GM23338 (cell line): ENCODE measurements around the gene PSMD6. TPM values are rescaled to one million over a fixed set of nuclear protein-coding genes. Genes with fewer than 3 reads are reported as not detected.
A peak's percentile ranks its signal among the peaks of the same experiment; 100 is the strongest.

Source experiments
- ATAC-seq: fragments of 200-7000 bp; cut with Tn5 transposase; 3 replicates; pipeline ENCODE4 v1.9.1; 2020
- DNase-seq: peaks from one replicate; pipeline ENCODE4 v3.0.0-alpha.2; 2015; ENCODE audit warnings: low spot score
- H2AFZ ChIP-seq: fragments of 200-600 bp; sonication (generic); 2 replicates; pipeline ENCODE4 v1.8.0; 2016; ENCODE audit warnings: antibody characterized with exemption, mild to moderate bottlenecking, moderate library complexity
- H3F3A ChIP-seq: fragments of 200-600 bp; sonication (generic); replicated peaks from 2 replicates; pipeline ENCODE4 v1.8.0; 2017; ENCODE audit warnings: antibody characterized with exemption, mixed run types, low read depth
- H3K27ac ChIP-seq: fragments of 200-600 bp; sonication (generic); 2 replicates; pipeline ENCODE4 v1.6.1; 2016; ENCODE audit warnings: low read depth
- H3K27me3 ChIP-seq: fragments of 200-600 bp; sonication (generic); 2 replicates; pipeline ENCODE4 v1.8.0; 2016; ENCODE audit warnings: mild to moderate bottlenecking, mixed run types, moderate library complexity; ENCODE audit not compliant: insufficient read depth
- H3K36me3 ChIP-seq: fragments of 200-600 bp; sonication (generic); 2 replicates; pipeline ENCODE4 v1.8.0; 2016; ENCODE audit warnings: mild to moderate bottlenecking; ENCODE audit not compliant: insufficient read depth
- H3K4me1 ChIP-seq: fragments of 200-600 bp; sonication (generic); 2 replicates; pipeline ENCODE4 v1.8.0; 2016; ENCODE audit warnings: mild to moderate bottlenecking, moderate library complexity; ENCODE audit not compliant: insufficient read depth
- H3K4me2 ChIP-seq: fragments of 200-600 bp; sonication (generic); 2 replicates; pipeline ENCODE4 v1.7.1; 2017; ENCODE audit warnings: mixed run types
- H3K4me3 ChIP-seq: fragments of 200-600 bp; sonication (generic); 2 replicates; pipeline ENCODE4 v1.6.1; 2016; ENCODE audit warnings: mixed run types
- H3K79me2 ChIP-seq: fragments of 200-600 bp; sonication (generic); replicated peaks from 2 replicates; pipeline ENCODE4 v1.8.0; 2017; ENCODE audit warnings: mild to moderate bottlenecking; ENCODE audit not compliant: insufficient read depth
- H3K9me2 ChIP-seq: fragments of 200-600 bp; sonication (generic); 2 replicates; pipeline ENCODE4 v1.8.0; 2017; ENCODE audit not compliant: insufficient read depth
- H4K20me1 ChIP-seq: fragments of 200-600 bp; sonication (generic); replicated peaks from 2 replicates; pipeline ENCODE4 v1.8.0; 2017; ENCODE audit warnings: mild to moderate bottlenecking; ENCODE audit not compliant: insufficient read depth
- H3K27ac Mint-ChIP-seq: 2 replicates; pipeline ENCODE4 v1.8.0; 2020; ENCODE audit warnings: inconsistent platforms, mild to moderate bottlenecking, moderate library complexity, mixed read lengths
- H3K27me3 Mint-ChIP-seq: 3 replicates; pipeline ENCODE4 v1.8.0; 2022; ENCODE audit warnings: low read depth, mild to moderate bottlenecking, moderate library complexity, mixed read lengths, inconsistent platforms; ENCODE audit not compliant: insufficient read depth, poor library complexity
- H3K36me3 Mint-ChIP-seq: 3 replicates; pipeline ENCODE4 v1.8.0; 2021; ENCODE audit warnings: low read depth, mild to moderate bottlenecking, inconsistent platforms, moderate library complexity, mixed read lengths
- H3K4me1 Mint-ChIP-seq: 3 replicates; pipeline ENCODE4 v1.8.0; 2020; ENCODE audit warnings: mild to moderate bottlenecking, inconsistent platforms, mixed read lengths
- H3K4me3 Mint-ChIP-seq: 3 replicates; pipeline ENCODE4 v1.8.0; 2021; ENCODE audit warnings: moderate library complexity, mild to moderate bottlenecking, inconsistent platforms, mixed read lengths
- H3K9me3 Mint-ChIP-seq: 3 replicates; pipeline ENCODE4 v1.8.0; 2020; ENCODE audit warnings: moderate library complexity, mild to moderate bottlenecking, inconsistent platforms, mixed read lengths
- CREB1 ChIP-seq: fragments of 250-450 bp; sonication (Bioruptor Pico); IDR thresholded peaks from 2 replicates; pipeline ENCODE4 v1.5.0; 2020; ENCODE audit warnings: low read depth, mild to moderate bottlenecking, moderate library complexity
- CTCF ChIP-seq, 2 experiments: fragments of 200-600 bp in 1 of 2; sonication (generic) in 1 of 2; conservative IDR thresholded peaks; 2 replicates each; pipeline versions ENCODE4 v1.5.1 to v1.6.1; 2016 to 2017; ENCODE audit warnings: antibody characterized with exemption in 2 of 2, low read depth in 2 of 2, mild to moderate bottlenecking in 2 of 2, moderate library complexity in 1 of 2
- EZH2 ChIP-seq: fragments of 200-600 bp; sonication (generic); IDR thresholded peaks from one replicate; pipeline ENCODE4 v1.8.0; 2017; ENCODE audit warnings: antibody characterized with exemption, mild to moderate bottlenecking, low read depth; ENCODE audit not compliant: unreplicated experiment
- JUNB ChIP-seq: IDR thresholded peaks from one replicate; pipeline ENCODE4 v1.6.1; 2016; ENCODE audit warnings: antibody characterized with exemption; ENCODE audit not compliant: unreplicated experiment
- STAT1 ChIP-seq: IDR thresholded peaks from one replicate; pipeline ENCODE4 v1.6.1; 2016; ENCODE audit warnings: antibody characterized with exemption; ENCODE audit not compliant: unreplicated experiment
- polyA plus RNA-seq: library from polyadenylated mRNA; unstranded; fragments of >200 nt; fragmentation: Nextera tagmentation; extraction: Ambion mirVana; gene quantifications from 2 replicates; pipeline ENCODE4 v1.2.1, GENCODE V29; 2016
- total RNA-seq: library from RNA; depleted of rRNA; stranded (reverse); fragments of >200 nt; shearing (Covaris generic); gene quantifications from 2 replicates; pipeline ENCODE4 v1.2.3, GENCODE V29; 2014
- TF ChIP-seq, protein P1 (sequence below): IDR thresholded peaks from one replicate; pipeline ENCODE4 v1.6.1; 2018; ENCODE audit warnings: antibody characterized with exemption; ENCODE audit not compliant: unreplicated experiment

Gene PSMD6
- total and polyA plus RNA-seq, 2 experiments from 2014 or later: 98.1 to 205 TPM

- TF ChIP-seq STAT1: no peak
- TF ChIP-seq CREB1 (CRISPR knock-in tag): no peak
- TF ChIP-seq, protein P1, sequence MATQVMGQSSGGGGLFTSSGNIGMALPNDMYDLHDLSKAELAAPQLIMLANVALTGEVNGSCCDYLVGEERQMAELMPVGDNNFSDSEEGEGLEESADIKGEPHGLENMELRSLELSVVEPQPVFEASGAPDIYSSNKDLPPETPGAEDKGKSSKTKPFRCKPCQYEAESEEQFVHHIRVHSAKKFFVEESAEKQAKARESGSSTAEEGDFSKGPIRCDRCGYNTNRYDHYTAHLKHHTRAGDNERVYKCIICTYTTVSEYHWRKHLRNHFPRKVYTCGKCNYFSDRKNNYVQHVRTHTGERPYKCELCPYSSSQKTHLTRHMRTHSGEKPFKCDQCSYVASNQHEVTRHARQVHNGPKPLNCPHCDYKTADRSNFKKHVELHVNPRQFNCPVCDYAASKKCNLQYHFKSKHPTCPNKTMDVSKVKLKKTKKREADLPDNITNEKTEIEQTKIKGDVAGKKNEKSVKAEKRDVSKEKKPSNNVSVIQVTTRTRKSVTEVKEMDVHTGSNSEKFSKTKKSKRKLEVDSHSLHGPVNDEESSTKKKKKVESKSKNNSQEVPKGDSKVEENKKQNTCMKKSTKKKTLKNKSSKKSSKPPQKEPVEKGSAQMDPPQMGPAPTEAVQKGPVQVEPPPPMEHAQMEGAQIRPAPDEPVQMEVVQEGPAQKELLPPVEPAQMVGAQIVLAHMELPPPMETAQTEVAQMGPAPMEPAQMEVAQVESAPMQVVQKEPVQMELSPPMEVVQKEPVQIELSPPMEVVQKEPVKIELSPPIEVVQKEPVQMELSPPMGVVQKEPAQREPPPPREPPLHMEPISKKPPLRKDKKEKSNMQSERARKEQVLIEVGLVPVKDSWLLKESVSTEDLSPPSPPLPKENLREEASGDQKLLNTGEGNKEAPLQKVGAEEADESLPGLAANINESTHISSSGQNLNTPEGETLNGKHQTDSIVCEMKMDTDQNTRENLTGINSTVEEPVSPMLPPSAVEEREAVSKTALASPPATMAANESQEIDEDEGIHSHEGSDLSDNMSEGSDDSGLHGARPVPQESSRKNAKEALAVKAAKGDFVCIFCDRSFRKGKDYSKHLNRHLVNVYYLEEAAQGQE: no peak
- TF ChIP-seq JUNB: no peak
- TF ChIP-seq CTCF (conservative IDR thresholded peaks at IDR 0.05; ENCODE audit: low read depth in 2 of 2): no peak
Measured at GRCh38 chr3:64002233-64002632, 21.1 kb downstream of the PSMD6 start (continued).

DNA sequence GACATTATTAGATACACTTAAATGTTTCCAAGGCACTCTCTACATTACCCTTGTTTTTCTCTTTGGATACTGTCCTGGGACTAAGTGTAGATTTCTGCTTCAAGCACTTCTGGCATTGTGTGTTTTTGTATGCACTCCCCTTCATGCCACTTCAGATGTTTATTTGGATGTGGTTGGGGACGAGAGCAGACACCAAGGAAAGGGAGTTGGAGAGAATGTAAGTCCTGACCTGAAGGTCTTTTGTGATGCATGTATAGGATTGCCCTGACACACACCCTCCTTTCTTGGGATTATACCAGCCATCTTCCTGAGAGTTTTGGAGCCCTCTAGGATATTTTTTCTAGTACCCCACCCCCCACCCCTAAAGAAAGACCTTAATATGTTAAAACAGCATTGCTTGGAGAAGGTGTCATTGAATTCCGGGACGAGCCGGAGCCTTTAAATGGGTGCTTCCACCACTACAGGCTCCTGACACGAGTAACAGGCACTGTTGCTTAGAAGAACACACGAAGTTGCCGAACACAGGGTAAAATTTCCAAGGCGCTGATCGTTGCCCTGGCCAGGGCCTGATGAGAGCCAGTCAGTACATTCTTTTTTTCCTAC lies 22.7 kb downstream of the PSMD6 start:
- no peaks in the 10 kb centered on the region for H3K9me3 Mint-ChIP-seq
- no peak overlapping the region for H3K4me3 ChIP-seq
- H3K27ac Mint-ChIP-seq: peak overlapping the region; percentile 48

More for the DNA sequence above, 22.7 kb downstream of the PSMD6 start:
- peak; percentile 41 for DNase-seq
- Mint-ChIP-seq H3K27me3 (no peaks in the 10 kb centered on the region), H3K4me1 (peaks cover 24% of the 10 kb centered on the region), H3K36me3 (peaks cover 18% of the 10 kb centered on the region), H3K4me3 (no peak overlapping the region)
- H3F3A ChIP-seq: no peaks in the 10 kb centered on the region
- no peaks in the 10 kb centered on the region for H3K79me2 ChIP-seq
- no peaks in the 10 kb centered on the region for H4K20me1 ChIP-seq
- ATAC-seq: peak; percentile 82
- H3K9me2 ChIP-seq: no peaks in the 10 kb centered on the region
- peak overlapping the region; percentile 20; the same call in 1 of the 2 replicates for H3K4me2 ChIP-seq
- TF ChIP-seq EZH2 (no peak), STAT1 (no peak)
- no peak overlapping the region for H2AFZ ChIP-seq
- H3K27ac ChIP-seq: peak overlapping the region; percentile 46; the same call in 1 of the 2 replicates
- peaks cover 20% of the 10 kb centered on the region for H3K4me1 ChIP-seq
- no peaks in the 10 kb centered on the region for H3K27me3 ChIP-seq
- peaks cover 4% of the 10 kb centered on the region; the same call in 1 of the 2 replicates for H3K36me3 ChIP-seq
